Measurements from ENCODE around the gene PRPS2.

PRPS2 gene

GRCh38 chrX:12819222-12819621 lies 28.0 kb downstream of the PRPS2 start:
- DNase-seq: no peak

- DNase-seq: no peak
Measured at GRCh38 chrX:12820737-12821136, 29.5 kb downstream of the PRPS2 start.

- no peak for DNase-seq
Measured at GRCh38 chrX:12824944-12825343, 33.7 kb downstream of the PRPS2 start.

GRCh38 chrX:12825801-12826200 lies 34.6 kb downstream of the PRPS2 start:
- no peak for DNase-seq

GRCh38 chrX:12843061-12843667 lies 52.0 kb downstream of the PRPS2 start:
- no peak for DNase-seq

- DNase-seq: no peak
Measured at GRCh38 chrX:12843668-12844279, 52.6 kb downstream of the PRPS2 start.

GRCh38 chrX:12844319-12844718 lies 53.1 kb downstream of the PRPS2 start:
- no peak for DNase-seq

- no peak for DNase-seq
Measured at GRCh38 chrX:12865359-12865758, 74.1 kb downstream of the PRPS2 start.

- DNase-seq: no peak
Measured at GRCh38 chrX:12866451-12867377, 75.5 kb downstream of the PRPS2 start, which contains the start of gene TLR7. TLR7 (plus strand) TSS chrX:12867072; CDS start chrX:12867579, 507 bp downstream.

GRCh38 chrX:12867685-12868084 lies 76.5 kb downstream of the PRPS2 start:
- DNase-seq: no peak

GRCh38 chrX:12868747-12869146 lies 77.5 kb downstream of the PRPS2 start:
- DNase-seq: no peak

GRCh38 chrX:12871257-12871656 lies 80.0 kb downstream of the PRPS2 start:
- DNase-seq: no peak

GRCh38 chrX:12872741-12873140 lies 81.5 kb downstream of the PRPS2 start:
- no peak for DNase-seq
